H1 (cell line): ENCODE measurements around the gene FLOT1. TPM values are rescaled to one million over a fixed set of nuclear protein-coding genes. Genes with fewer than 3 reads are reported as not detected.

ENCODE experiments used
- CTCF ChIA-PET: fragments of 300-600 bp; sonication (Branson Sonifier 250); formaldehyde crosslinking; loops from one replicate; lab custom pipeline; 2021; ENCODE audit not compliant: partially characterized antibody; lab: Charles Lee
- POLR2A ChIA-PET: fragments of 300-600 bp; sonication (Branson Sonifier 250); formaldehyde crosslinking; loops from one replicate; lab custom pipeline; 2021; ENCODE audit warnings: inconsistent platforms; ENCODE audit not compliant: partially characterized antibody; lab: Charles Lee
- DNase-seq, 2 experiments: peaks; one replicate each; pipeline versions ENCODE4 v3.0.0 to v3.0.0-alpha.2; 2010 to 2022; ENCODE audit warnings: low spot score in 2 of 2, low read depth in 1 of 2, mixed read lengths in 1 of 2
- FAIRE-seq: peaks from 2 replicates; lab custom pipeline; 2011; peaks lifted over from hg19 to GRCh38; lab: Jason Lieb, UNC
- H2AFZ ChIP-seq: 2 replicates; pipeline ENCODE4 v1.8.1; 2012; ENCODE audit warnings: low read length, inconsistent platforms
- H2AK5ac ChIP-seq: 2 replicates; pipeline ENCODE4 v1.6.1; 2013; ENCODE audit warnings: low read depth, low read length
- H2BK120ac ChIP-seq: replicated peaks from 2 replicates; pipeline ENCODE3; 2013; ENCODE audit warnings: low read depth, low read length, inconsistent platforms
- H2BK12ac ChIP-seq: 2 replicates; pipeline ENCODE4 v1.6.1; 2013; ENCODE audit warnings: low read depth, low read length
- H2BK15ac ChIP-seq: 2 replicates; pipeline ENCODE4 v1.6.1; 2013; ENCODE audit warnings: low read length
- H2BK20ac ChIP-seq: 2 replicates; pipeline ENCODE4 v1.6.1; 2013; ENCODE audit warnings: low read length
- H2BK5ac ChIP-seq: 2 replicates; pipeline ENCODE4 v1.6.1; 2013; ENCODE audit warnings: low read depth, low read length
- H3K14ac ChIP-seq: 2 replicates; pipeline ENCODE4 v1.6.1; 2013; ENCODE audit warnings: inconsistent platforms; ENCODE audit not compliant: insufficient read length
- H3K18ac ChIP-seq: 2 replicates; pipeline ENCODE4 v1.6.1; 2013; ENCODE audit warnings: low read length; ENCODE audit errors: extremely low read depth
- H3K23ac ChIP-seq: 2 replicates; pipeline ENCODE4 v1.6.1; 2013; ENCODE audit warnings: inconsistent platforms; ENCODE audit not compliant: insufficient read length
- H3K23me2 ChIP-seq: 2 replicates; pipeline ENCODE4 v1.6.1; 2013; ENCODE audit warnings: low read depth, low read length
- H3K27ac ChIP-seq: 2 replicates; pipeline ENCODE4 v1.6.1; 2011; ENCODE audit warnings: low read depth, low read length, inconsistent platforms
- H3K27me3 ChIP-seq, 4 experiments: replicated peaks in 1 of 4; 1 replicate in 1 of 4; 2 replicates in 3 of 4; pipeline versions ENCODE4 v1.6.1 to v1.8.1; 2011 to 2013; ENCODE audit warnings: low read length in 3 of 4, mild to moderate bottlenecking in 3 of 4, inconsistent platforms in 2 of 4, mixed read lengths in 2 of 4, moderate library complexity in 1 of 4; ENCODE audit not compliant: control insufficient read depth in 3 of 4, insufficient read depth in 3 of 4; ENCODE audit errors: extremely low read depth in 1 of 4
- H3K36me3 ChIP-seq, 4 experiments: 2 replicates each; pipeline versions ENCODE4 v1.6.1 to v1.8.1; 2011 to 2013; ENCODE audit warnings: mild to moderate bottlenecking in 4 of 4, low read length in 3 of 4, moderate library complexity in 2 of 4, control low read depth in 1 of 4, inconsistent platforms in 1 of 4; ENCODE audit not compliant: insufficient read depth in 4 of 4, control insufficient read depth in 2 of 4
- H3K4ac ChIP-seq: replicated peaks from 2 replicates; pipeline ENCODE3; 2013; ENCODE audit warnings: low read length, low read depth, mixed read lengths, inconsistent platforms; ENCODE audit not compliant: insufficient read length
- H3K4me1 ChIP-seq, 4 experiments: replicated peaks in 1 of 4; 1 replicate in 1 of 4; 2 replicates in 3 of 4; pipeline versions ENCODE4 v1.6.1 to v1.8.1; 2011 to 2013; ENCODE audit warnings: low read length in 3 of 4, inconsistent platforms in 2 of 4, mixed read lengths in 1 of 4; ENCODE audit not compliant: insufficient read depth in 4 of 4, control insufficient read depth in 3 of 4
- H3K4me2 ChIP-seq, 2 experiments: 2 replicates each; pipeline versions ENCODE4 v1.6.1 to v1.8.1; 2011 to 2013; ENCODE audit warnings: low read depth in 2 of 2, low read length in 2 of 2, control low read depth in 1 of 2, inconsistent platforms in 1 of 2, mild to moderate bottlenecking in 1 of 2; ENCODE audit not compliant: insufficient read depth in 1 of 2
- H3K4me3 ChIP-seq, 4 experiments: fragments of 200-600, 300-600 bp in 1 of 4; sonication (generic), shearing (Covaris generic), sonication (Bioruptor Twin) in 1 of 4; 2 replicates each; pipeline versions ENCODE4 v1.5.1 to v1.8.1; 2011 to 2016; ENCODE audit warnings: low read length in 4 of 4, low read depth in 3 of 4, control low read depth in 2 of 4, inconsistent platforms in 2 of 4, mild to moderate bottlenecking in 2 of 4, mixed read lengths in 1 of 4, moderate library complexity in 1 of 4; ENCODE audit not compliant: insufficient read depth in 2 of 4; ENCODE audit errors: extremely low read depth in 1 of 4
- H3K56ac ChIP-seq: replicated peaks from 2 replicates; pipeline ENCODE3; 2013; ENCODE audit warnings: low read depth, mild to moderate bottlenecking, mixed read lengths, low read length, inconsistent platforms; ENCODE audit not compliant: insufficient read length
- H3K79me1 ChIP-seq: 2 replicates; pipeline ENCODE4 v1.6.1; 2013; ENCODE audit warnings: low read depth, low read length, control low read depth
- H3K79me2 ChIP-seq, 2 experiments: 2 replicates each; pipeline versions ENCODE4 v1.6.1 to v1.8.1; 2012 to 2013; ENCODE audit warnings: low read length in 2 of 2, mild to moderate bottlenecking in 2 of 2, inconsistent platforms in 1 of 2; ENCODE audit not compliant: insufficient read depth in 2 of 2, control insufficient read depth in 1 of 2
- H3K9ac ChIP-seq, 4 experiments: replicated peaks in 1 of 4; 1 replicate in 1 of 4; 2 replicates in 3 of 4; pipeline versions ENCODE4 v1.6.1 to v1.8.1; 2011 to 2013; ENCODE audit warnings: low read depth in 3 of 4, low read length in 3 of 4, control low read depth in 2 of 4, mild to moderate bottlenecking in 2 of 4, moderate library complexity in 2 of 4, inconsistent platforms in 1 of 4; ENCODE audit errors: extremely low read depth in 1 of 4
- H3K9me3 ChIP-seq, 2 experiments: 2 replicates each; pipeline versions ENCODE4 v1.6.1 to v1.8.1; 2012 to 2013; ENCODE audit warnings: mild to moderate bottlenecking in 2 of 2, moderate library complexity in 2 of 2, control low read depth in 1 of 2, inconsistent platforms in 1 of 2, low read depth in 1 of 2, low read length in 1 of 2, mixed read lengths in 1 of 2; ENCODE audit not compliant: insufficient read depth in 2 of 2
- H4K20me1 ChIP-seq, 2 experiments: replicated peaks in 1 of 2; 2 replicates each; pipeline versions ENCODE3 to v1.8.1; 2011 to 2013; ENCODE audit warnings: inconsistent platforms in 2 of 2, low read length in 2 of 2, mild to moderate bottlenecking in 1 of 2; ENCODE audit not compliant: insufficient read depth in 2 of 2, control insufficient read depth in 1 of 2
- H4K5ac ChIP-seq: 2 replicates; pipeline ENCODE4 v1.6.1; 2013; ENCODE audit warnings: low read length, low read depth, mixed read lengths, inconsistent platforms; ENCODE audit not compliant: insufficient read length
- H4K8ac ChIP-seq: 2 replicates; pipeline ENCODE4 v1.8.0; 2013; ENCODE audit warnings: mild to moderate bottlenecking, moderate library complexity, low read length, inconsistent platforms; ENCODE audit not compliant: insufficient read depth; ENCODE audit errors: extremely low read depth
- H4K91ac ChIP-seq: replicated peaks from 2 replicates; pipeline ENCODE3; 2013; ENCODE audit warnings: low read length, mixed read lengths, inconsistent platforms; ENCODE audit not compliant: insufficient read length
- ASH2L ChIP-seq: fragments of 200-600, 300-600 bp; sonication (generic); IDR thresholded peaks from one replicate; pipeline ENCODE4 v1.7.1; 2017; ENCODE audit warnings: low read length
- E2F6 ChIP-seq: IDR thresholded peaks from 2 replicates; pipeline ENCODE4 v1.6.1; 2012; ENCODE audit warnings: inconsistent platforms
- EGR1 ChIP-seq: IDR thresholded peaks from 2 replicates; pipeline ENCODE4 v1.6.1; 2011; ENCODE audit warnings: low read depth, low read length, borderline replicate concordance
- WGBS, 2 experiments: shearing (Covaris generic) in 1 of 2; methylation state at CpG; one replicate each; pipeline versions ENCODE4 v1.1.6 to v1.1.7; 2013 to 2015; ENCODE audit warnings: low lambda C conversion rate in 2 of 2, mixed read lengths in 2 of 2, inconsistent platforms in 1 of 2, low coverage in 1 of 2, missing lambda C conversion rate in 1 of 2; ENCODE audit not compliant: insufficient replicate concordance in 2 of 2, insufficient coverage in 1 of 2, insufficient read length in 1 of 2; ENCODE audit errors: extremely low coverage in 1 of 2, missing lambda C conversion rate in 1 of 2; 5-methylcytosine and 5-hydroxymethylcytosine counted together
- polyA plus RNA-seq, 7 experiments: library from polyadenylated mRNA; depleted of rRNA in 3 of 7; stranded (reverse) in 5 of 7; unstranded in 2 of 7; fragments of >200 nt in 5 of 7; fragments of 200-250 nt in 2 of 7; gene quantifications; 1 replicate in 5 of 7; 2 replicates in 1 of 7; 4 replicates in 1 of 7; pipeline versions ENCODE4 v1.2.1 to v1.2.3, GENCODE V29; 2011 to 2013; ENCODE audit warnings: missing spikeins in 2 of 7, mixed read lengths in 2 of 7
- total RNA-seq: library from RNA; stranded (reverse); fragmentation: NEBNext Ultra II Directional; extraction: Animal tissue kit (Norgen Biotek cat#: 25700); gene quantifications from 2 replicates; pipeline ENCODE4 v1.2.1, GENCODE V29; 2021

FLOT1 gene
- total and polyA plus RNA-seq, 2 of the 8 experiments (the other 6 are each of a cell fraction or from before 2014, with no cell fraction given): 87.5 to 88.1 TPM

GRCh38 chr6:30763618-30764489 lies 21.4 kb upstream of the FLOT1 start:
- Histone ChIP-seq H2BK12ac (peak overlapping the region; percentile 29), H2BK5ac (peak overlapping the region; percentile 76), H3K23me2 (no peaks in the 10 kb centered on the region), H3K9ac (peak overlapping the region in 1 of 4 experiments; percentile 4; a peak in 2 of 7 replicates), H4K8ac (no peak overlapping the region; the same call in 1 of the 2 replicates), H3K56ac (no peak overlapping the region), H3K4me3 (0 out of 8 replicates have a peak overlapping the region, but pooled peaks of 1 of the 4 experiments have one; percentile 22), H2BK120ac (peak overlapping the region; percentile 7), H3K23ac (no peak overlapping the region), H3K18ac (no peak overlapping the region; the same call in 1 of the 2 replicates), H3K27me3 (no peaks in the 10 kb centered on the region), H3K27ac (peak overlapping the region; percentile 17; the same call in 1 of the 2 replicates), H2BK20ac (0 out of 2 replicates have a peak overlapping the region, but pooled peaks have one; percentile 53), H3K4ac (no peak overlapping the region), H4K5ac (no peak overlapping the region), H3K79me2 (no peaks in the 10 kb centered on the region), H3K4me2 (peak overlapping the region in 1 of 2 experiments; percentile 50; a peak in 3 of 4 replicates), H2AFZ (peak overlapping the region; percentile 86; the same call in 1 of the 2 replicates), H4K20me1 (no peaks in the 10 kb centered on the region), H2BK15ac (no peak overlapping the region), H3K79me1 (no peaks in the 10 kb centered on the region), H3K36me3 (no peaks in the 10 kb centered on the region), H3K14ac (no peak overlapping the region), H3K4me1 (peaks cover 5 to 8% (median 7%) of the 10 kb centered on the region in 4 experiments), H3K9me3 (no peaks in the 10 kb centered on the region; a peak in 1 of 4 replicates), H2AK5ac (no peak overlapping the region), H4K91ac (peak overlapping the region; percentile 30)
- no peak for DNase-seq
- 77% methylated on average over 8 of the region's 8 CpGs; no CpG with 5 or more reads in 1 of the 2 experiments for WGBS, 2 experiments
- CTCF ChIA-PET: interaction anchor here (0.6 kb wide), 1 partner anchor 33 kb away, joined by 3 read pairs; no protein-coding TSS in a partner anchor
- POLR2A ChIA-PET: interaction anchor here (0.5 to 1.5 kb wide), 6 partner anchors 13 to 122 kb away, joined by 3 to 4 read pairs (median 4); partner anchors contain the start of gene IER3
- FAIRE-seq: no peak
- TF ChIP-seq ASH2L: no peak
- no peak for TF ChIP-seq EGR1
- 0 out of 2 replicates have a peak, but pooled peaks have one; percentile 33 for TF ChIP-seq E2F6
